H1 (cell line): ENCODE data around the gene TMEM250. TPM values are rescaled to one million over a fixed set of nuclear protein-coding genes. Genes with fewer than 3 reads are reported as not detected.

Source experiments
- CHD7 ChIP-seq: fragments of 300-600 bp; sonication (generic); IDR thresholded peaks from 2 replicates; pipeline ENCODE4 v1.7.1; 2012; ENCODE audit warnings: low read length, moderate library complexity, mild to moderate bottlenecking, inconsistent platforms; ENCODE audit not compliant: insufficient replicate concordance
- CTCF ChIP-seq, 3 experiments: IDR thresholded peaks; 1 replicate in 2 of 3; 2 replicates in 1 of 3; pipeline versions ENCODE4 v1.5.1 to v1.6.1; 2011; ENCODE audit warnings: low read length in 3 of 3, mild to moderate bottlenecking in 3 of 3, inconsistent platforms in 2 of 3, low read depth in 1 of 3, moderate library complexity in 1 of 3; ENCODE audit not compliant: insufficient read depth in 1 of 3; ENCODE audit errors: control extremely low read depth in 1 of 3
- YY1 ChIP-seq: IDR thresholded peaks from 2 replicates; pipeline ENCODE4 v1.6.1; 2011; ENCODE audit warnings: low read depth, mild to moderate bottlenecking, low read length
- polyA plus RNA-seq, 7 experiments: library from polyadenylated mRNA; depleted of rRNA in 3 of 7; stranded (reverse) in 5 of 7; unstranded in 2 of 7; fragments of >200 nt in 5 of 7; fragments of 200-250 nt in 2 of 7; gene quantifications; 1 replicate in 5 of 7; 2 replicates in 1 of 7; 4 replicates in 1 of 7; pipeline versions ENCODE4 v1.2.1 to v1.2.3, GENCODE V29; 2011 to 2013; ENCODE audit warnings: missing spikeins in 2 of 7, mixed read lengths in 2 of 7
- total RNA-seq: library from RNA; stranded (reverse); fragmentation: NEBNext Ultra II Directional; extraction: Animal tissue kit (Norgen Biotek cat#: 25700); gene quantifications from 2 replicates; pipeline ENCODE4 v1.2.1, GENCODE V29; 2021
- TF ChIP-seq, protein P1 (sequence below): IDR thresholded peaks from 2 replicates; pipeline ENCODE4 v1.6.1; 2012; ENCODE audit warnings: low read length, inconsistent platforms

The TMEM250 gene
- total and polyA plus RNA-seq, 2 of the 8 experiments (the other 6 are each of a cell fraction or from before 2014, with no cell fraction given): 22.3 to 34.9 TPM

DNA sequence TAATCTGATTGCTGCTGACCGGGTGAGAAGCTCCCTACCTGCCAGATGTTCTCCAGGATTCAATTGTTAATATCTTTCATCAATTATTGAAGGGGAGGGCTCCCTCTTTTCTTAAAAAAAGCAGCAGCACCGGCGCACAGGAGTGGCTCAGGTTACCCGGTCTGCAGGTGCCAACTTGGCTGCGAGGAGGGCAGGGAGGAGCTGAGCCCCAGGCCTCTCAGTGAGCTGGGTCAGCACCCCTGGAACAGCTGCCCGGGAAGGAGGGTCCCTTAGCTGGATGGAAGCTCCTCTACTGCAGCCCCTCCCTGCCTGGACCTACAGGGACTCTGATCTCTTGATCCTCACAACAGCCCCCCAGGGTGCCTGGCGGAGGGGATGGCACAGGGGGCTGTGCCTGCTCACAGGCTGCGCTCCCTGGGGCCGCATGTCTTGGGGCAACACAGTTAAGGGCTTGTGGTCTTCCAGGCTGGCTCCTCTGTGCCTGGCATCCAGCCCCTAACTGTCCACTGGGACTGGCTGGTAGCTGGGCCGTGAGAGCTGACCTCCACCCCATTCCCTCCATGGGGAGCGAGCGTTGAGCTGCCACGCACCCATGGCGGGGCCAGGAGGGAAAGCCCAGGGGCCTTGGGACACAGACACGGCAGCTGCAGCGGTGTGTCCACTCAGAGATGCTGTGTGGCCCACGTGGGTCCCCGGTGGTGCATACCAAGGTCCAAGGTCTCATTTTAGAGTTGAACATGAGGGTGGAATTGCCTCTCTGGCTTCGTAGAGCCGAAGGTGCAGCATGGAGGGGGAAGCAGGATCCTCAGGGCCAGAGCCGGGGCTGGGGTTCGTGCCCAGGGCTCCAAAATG is 28.6 kb upstream of the TMEM250 start (continued):
- no peak for TF ChIP-seq CHD7
- no peak for TF ChIP-seq YY1
- no peak for TF ChIP-seq CTCF (IDR thresholded peaks at IDR 0.05; ENCODE audit: control extremely low read depth in 1 of 3, insufficient read depth in 1 of 3, low read depth in 1 of 3, low read length in 3 of 3)
- TF ChIP-seq, protein P1, sequence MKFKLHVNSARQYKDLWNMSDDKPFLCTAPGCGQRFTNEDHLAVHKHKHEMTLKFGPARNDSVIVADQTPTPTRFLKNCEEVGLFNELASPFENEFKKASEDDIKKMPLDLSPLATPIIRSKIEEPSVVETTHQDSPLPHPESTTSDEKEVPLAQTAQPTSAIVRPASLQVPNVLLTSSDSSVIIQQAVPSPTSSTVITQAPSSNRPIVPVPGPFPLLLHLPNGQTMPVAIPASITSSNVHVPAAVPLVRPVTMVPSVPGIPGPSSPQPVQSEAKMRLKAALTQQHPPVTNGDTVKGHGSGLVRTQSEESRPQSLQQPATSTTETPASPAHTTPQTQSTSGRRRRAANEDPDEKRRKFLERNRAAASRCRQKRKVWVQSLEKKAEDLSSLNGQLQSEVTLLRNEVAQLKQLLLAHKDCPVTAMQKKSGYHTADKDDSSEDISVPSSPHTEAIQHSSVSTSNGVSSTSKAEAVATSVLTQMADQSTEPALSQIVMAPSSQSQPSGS: no peak
